ENCODE results near the gene NUBP1.
"Not testable (repeated sequence)": the region's sequence is repeated elsewhere in the genome, so short reads cannot be mapped to it uniquely, and the experiment has no call there.

NUBP1 gene

GRCh38 chr16:10752843-10753523, 9.3 kb downstream of the NUBP1 start:
- DNase-seq = no peak

- no peak for DNase-seq
Measured at GRCh38 chr16:10753670-10754069, 10.0 kb downstream of the NUBP1 start.

- no peak for DNase-seq
Measured at GRCh38 chr16:10754941-10755340, 11.3 kb downstream of the NUBP1 start.

- DNase-seq = no peak
Measured at GRCh38 chr16:10756574-10756973, 12.9 kb downstream of the NUBP1 start.

GRCh38 chr16:10760858-10761257, 17.2 kb downstream of the NUBP1 start:
- no peak for DNase-seq

- DNase-seq = no peak
Measured at GRCh38 chr16:10761373-10761772, 17.7 kb downstream of the NUBP1 start.

- DNase-seq = no peak
Measured at GRCh38 chr16:10762336-10763016, 18.8 kb downstream of the NUBP1 start.

GRCh38 chr16:10763456-10763855, 19.8 kb downstream of the NUBP1 start:
- DNase-seq = no peak

GRCh38 chr16:10765772-10766171, 22.1 kb downstream of the NUBP1 start:
- DNase-seq = no peak

- DNase-seq = no peak
Measured at GRCh38 chr16:10767127-10767526, 23.5 kb downstream of the NUBP1 start.

GRCh38 chr16:10769381-10769780, 25.7 kb downstream of the NUBP1 start:
- no peak for DNase-seq

GRCh38 chr16:10770907-10771306, 27.3 kb downstream of the NUBP1 start:
- peak; percentile 6 for DNase-seq

- DNase-seq = no peak
Measured at GRCh38 chr16:10776280-10776679, 32.6 kb downstream of the NUBP1 start.

GRCh38 chr16:10776923-10777322, 33.3 kb downstream of the NUBP1 start:
- not testable (repeated sequence) for DNase-seq

- DNase-seq = no peak
Measured at GRCh38 chr16:10777356-10777755, 33.7 kb downstream of the NUBP1 start.

- DNase-seq = not testable (repeated sequence)
Measured at GRCh38 chr16:10779908-10780307, 36.3 kb downstream of the NUBP1 start.

- no peak for DNase-seq
Measured at GRCh38 chr16:10780628-10781027, 37.0 kb downstream of the NUBP1 start.

GRCh38 chr16:10782628-10783027, 39.0 kb downstream of the NUBP1 start:
- no peak for DNase-seq

- no peak for DNase-seq
Measured at GRCh38 chr16:10787304-10787703, 43.7 kb downstream of the NUBP1 start.

GRCh38 chr16:10788630-10789029, 45.0 kb downstream of the NUBP1 start:
- DNase-seq = not testable (repeated sequence)

- no peak for DNase-seq
Measured at GRCh38 chr16:10791048-10791447, 47.4 kb downstream of the NUBP1 start.

GRCh38 chr16:10799736-10800135, 56.1 kb downstream of the NUBP1 start:
- no peak for DNase-seq

- no peak for DNase-seq
Measured at GRCh38 chr16:10805334-10805733, 61.7 kb downstream of the NUBP1 start.

GRCh38 chr16:10806698-10807097, 63.1 kb downstream of the NUBP1 start:
- DNase-seq = no peak

GRCh38 chr16:10808218-10808617, 64.6 kb downstream of the NUBP1 start:
- no peak for DNase-seq

Data from hematopoietic multipotent progenitor cell treated with erythropoietin and hydrocortisone succinate and interleukin-3 and kit ligand, for 8 days (in vitro differentiated cells).